WI38 (cell line): ENCODE data around the gene VPS4A.
"Not testable (repeated sequence)": the region's sequence is repeated elsewhere in the genome, so short reads cannot be mapped to it uniquely, and the experiment has no call there.

Experiments
- H3K4me3 ChIP-seq: 2 replicates; pipeline ENCODE4 v1.5.1; 2011; ENCODE audit warnings: low read depth, mild to moderate bottlenecking, control low read depth, low read length
- CTCF ChIP-seq: IDR thresholded peaks from 2 replicates; pipeline ENCODE4 v1.5.1; 2012; ENCODE audit warnings: low read depth, mild to moderate bottlenecking, control low read depth, low read length

VPS4A gene

DNA sequence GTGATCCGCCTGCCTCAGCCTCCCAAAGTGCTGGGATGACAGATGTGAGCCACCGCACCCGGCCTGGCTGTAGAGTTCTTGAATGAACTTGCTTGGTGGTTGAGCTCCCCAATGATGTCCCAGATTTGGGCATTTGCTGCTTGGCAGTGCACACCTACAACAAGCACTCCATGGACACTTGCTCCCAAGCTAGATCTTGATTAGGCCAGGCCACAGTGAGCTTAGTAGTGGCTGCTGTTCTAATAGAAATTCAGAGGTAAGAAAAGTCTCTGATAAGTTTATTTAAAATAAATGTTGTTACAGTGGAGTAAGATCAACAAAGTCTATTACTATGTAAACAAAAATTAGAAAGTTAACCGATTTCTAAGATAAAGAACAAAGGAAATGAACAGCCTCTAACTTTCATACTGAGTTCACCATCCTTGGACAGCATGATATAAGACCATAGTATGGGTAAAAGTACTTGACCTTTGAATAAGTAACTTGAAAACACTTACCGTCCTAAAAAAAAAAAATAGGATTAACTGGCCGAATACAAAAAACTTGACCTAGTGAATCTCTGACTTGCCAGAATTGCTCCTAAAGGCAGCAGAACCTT lies 39.5 kb downstream of the VPS4A start:
- TF ChIP-seq CTCF, result no peak
- H3K4me3 ChIP-seq, result no peak overlapping the region

DNA sequence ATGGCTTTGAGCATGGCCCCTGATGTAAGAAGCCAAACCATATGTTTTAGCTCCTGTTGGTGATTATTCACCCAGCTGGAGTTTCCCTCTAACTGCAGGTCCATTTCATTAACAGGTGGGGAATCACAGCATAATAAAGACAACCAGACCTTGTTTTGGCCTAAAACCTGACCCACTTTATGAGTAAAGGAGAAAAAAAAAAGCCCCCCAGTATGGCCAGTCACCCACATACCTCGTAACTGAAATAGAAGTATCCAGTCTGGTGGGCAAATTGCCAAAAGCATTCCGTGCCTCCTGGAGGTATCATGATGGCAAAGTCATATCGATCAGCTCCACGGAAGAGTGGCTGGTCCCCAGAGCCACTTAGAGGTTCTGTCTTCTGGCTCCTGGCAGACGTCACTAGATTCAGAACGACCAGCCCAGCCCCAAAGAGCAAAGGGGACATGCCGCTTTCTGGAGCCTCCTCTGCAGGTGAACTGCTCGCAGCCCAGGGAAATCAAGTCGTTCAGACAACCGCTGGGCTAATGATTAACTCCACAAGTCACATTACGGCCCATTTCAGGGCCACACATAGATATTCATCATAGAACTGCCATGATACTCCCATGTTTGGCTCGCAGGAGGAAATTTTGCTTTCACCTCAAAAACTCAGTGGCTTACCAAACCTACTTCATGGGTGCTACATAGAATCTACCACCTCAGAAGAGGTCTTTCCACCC lies 40.3 kb downstream of the VPS4A start, which contains the start of gene TMED6:
Gene TMED6 (minus strand): TSS at position 478 of the 719 bp plus-strand sequence. CDS start 33 bp downstream, at position 445.
- TF ChIP-seq CTCF, result no peak
- H3K4me3 ChIP-seq, result no peak within 1 kb of the TSS

DNA sequence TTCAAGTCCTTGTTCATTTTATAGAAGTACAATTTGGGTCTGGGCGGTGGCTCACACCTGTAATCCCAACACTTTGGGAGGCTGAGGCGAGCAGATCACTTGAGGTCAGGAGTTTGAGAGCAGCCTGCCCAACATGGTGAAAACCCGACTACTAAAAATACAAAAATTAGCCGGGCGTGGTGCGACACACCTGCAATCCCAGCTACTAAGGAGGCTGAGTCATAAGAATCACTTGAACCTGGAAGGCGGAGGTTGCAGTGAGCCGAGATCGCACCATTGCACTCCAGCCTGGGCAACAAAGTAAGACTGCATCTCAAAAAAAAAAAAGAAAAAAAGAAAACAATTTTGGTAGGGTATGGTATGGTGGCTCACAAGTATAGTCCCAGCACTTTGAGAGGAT lies 48.9 kb downstream of the VPS4A start:
- not testable (repeated sequence) for H3K4me3 ChIP-seq

- no peak overlapping the region for H3K4me3 ChIP-seq
- TF ChIP-seq CTCF, result no peak
Observed at GRCh38 chr16:69363281-69363717, 52.1 kb downstream of the VPS4A start.

DNA sequence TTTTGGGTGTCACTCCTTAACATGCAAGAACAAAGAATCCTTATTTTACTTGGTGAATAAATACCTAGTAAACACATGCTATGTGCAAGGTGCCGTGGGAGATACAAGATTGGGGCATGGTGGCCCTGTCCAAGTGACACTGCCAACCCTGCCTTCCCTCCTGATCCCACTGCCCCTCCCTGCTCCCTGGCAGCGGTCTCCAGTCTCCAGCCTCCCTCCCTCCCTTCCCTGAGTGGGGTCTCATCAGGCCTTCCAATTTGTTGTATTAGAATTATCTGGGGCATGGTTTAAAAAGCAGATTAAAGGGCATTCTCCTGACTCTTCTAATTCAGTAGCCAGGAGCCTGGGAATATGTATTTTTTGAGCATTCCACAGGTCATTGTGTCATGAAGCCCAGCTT lies 52.9 kb downstream of the VPS4A start:
- no peak for TF ChIP-seq CTCF
- no peak overlapping the region for H3K4me3 ChIP-seq

- H3K4me3 ChIP-seq, result no peak overlapping the region
- no peak for TF ChIP-seq CTCF
Observed at GRCh38 chr16:69365901-69366300, 54.8 kb downstream of the VPS4A start.

- TF ChIP-seq CTCF, result no peak
- no peak overlapping the region for H3K4me3 ChIP-seq
Observed at GRCh38 chr16:69366431-69366830, 55.3 kb downstream of the VPS4A start.

- no peak for TF ChIP-seq CTCF
- H3K4me3 ChIP-seq, result no peak overlapping the region
Observed at GRCh38 chr16:69367980-69368379, 56.8 kb downstream of the VPS4A start.
